A549 (cell line): ENCODE results near the gene ANO10.

Experiments used
- CHD4 ChIP-seq: fragments of 200-600 bp; sonication (generic); IDR thresholded peaks from 2 replicates; pipeline ENCODE4 v1.6.1; 2016; ENCODE audit warnings: antibody characterized with exemption, mild to moderate bottlenecking, borderline replicate concordance
- CTCF ChIP-seq: fragments of >200 bp; sonication (Bioruptor Twin); formaldehyde crosslinking; IDR thresholded peaks from 3 replicates; pipeline ENCODE4 v1.5.1; 2016
- NR3C1 ChIP-seq: fragments of >200 bp; sonication (Bioruptor Twin); formaldehyde crosslinking; IDR thresholded peaks from 3 replicates; pipeline ENCODE4 v1.6.1; 2017
- REST ChIP-seq: fragments of 200-600 bp; sonication (generic); IDR thresholded peaks from 2 replicates; pipeline ENCODE4 v1.6.1; 2016; ENCODE audit warnings: antibody characterized with exemption, mild to moderate bottlenecking, moderate library complexity
- SREBF2 ChIP-seq: fragments of 450-650 bp; IDR thresholded peaks from 2 replicates; pipeline ENCODE4 v1.6.1; 2014; ENCODE audit warnings: mild to moderate bottlenecking, moderate library complexity

- TF ChIP-seq SREBF2: no peak
- TF ChIP-seq CTCF: no peak
- no peak for TF ChIP-seq NR3C1
- no peak for TF ChIP-seq CHD4
- TF ChIP-seq REST: no peak
Measured at GRCh38 chr3:43364494-43364893, 257.3 kb downstream of the ANO10 start.
